Pancreas (tissue), 10 donors: Measurements from ENCODE around the gene MYT1. TPM values are rescaled to one million over a fixed set of nuclear protein-coding genes. Genes with fewer than 3 reads are reported as not detected.

Source experiments
- ATAC-seq, 4 donors: fragments of 200-7000 bp; cut with Tn5 transposase; one replicate each; pipeline versions ENCODE4 v1.8.0 to v1.9.1; 2020; ENCODE audit warnings: mild to moderate bottlenecking in 4 of 4, moderate library complexity in 4 of 4
- DNase-seq, 6 donors: peaks; one replicate each; pipeline ENCODE4 v3.0.0-alpha.2; 2020
- FAIRE-seq: peaks from 2 replicates; lab custom pipeline; 2012; peaks lifted over from hg19 to GRCh38; lab: Jason Lieb, UNC
- H3K27ac ChIP-seq, 4 donors: fragments of 200-600 bp; sonication (generic); 1 replicate in 3 of 4; 2 replicates in 1 of 4; pipeline versions ENCODE4 v1.5.0 to v1.8.0; 2020
- H3K27me3 ChIP-seq, 4 donors: fragments of 200-600 bp; one replicate each; pipeline ENCODE4 v1.8.0; 2021
- H3K36me3 ChIP-seq, 3 donors: fragments of 200-600 bp; sonication (generic) in 1 of 3; one replicate each; pipeline versions ENCODE4 v1.5.0 to v1.8.0; 2020 to 2021
- H3K4me1 ChIP-seq, 3 donors: fragments of 200-600 bp; one replicate each; pipeline ENCODE4 v1.8.0; 2021
- H3K4me3 ChIP-seq, 4 donors: fragments of 200-600 bp; sonication (generic) in 2 of 4; one replicate each; pipeline versions ENCODE4 v1.5.0 to v1.8.0; 2020 to 2021
- H3K9me3 ChIP-seq, 4 donors: fragments of 200-600 bp; one replicate each; pipeline ENCODE4 v1.8.0; 2021
- WGBS, 2 donors: extraction: QIAGEN DNeasy Blood & Tissue Kit; methylation state at CpG; one replicate each; pipeline ENCODE4 v1.1.7; 2013; 5-methylcytosine and 5-hydroxymethylcytosine counted together
- intact Hi-C, 3 donors: fragments of 100-400 bp; cut with DNase I; formaldehyde crosslinking; loops; one replicate each; pipeline versions ENCODE4 v1.11.1 to v1.14.2; 2022
- polyA plus RNA-seq, 2 donors: library from polyadenylated mRNA; stranded (reverse); fragments of 200-250 nt; gene quantifications; one replicate each; pipeline ENCODE4 v1.2.3, GENCODE V29; 2013
- total RNA-seq, 6 donors: library from RNA; stranded (reverse); fragmentation: NEBNext Ultra II Directional in 4 of 6; extraction: Animal tissue kit (Norgen Biotek cat#: 25700) in 4 of 6; gene quantifications; one replicate each; pipeline versions ENCODE4 v1.2.1 to v1.2.4, GENCODE V29; 2021 to 2023
- TF ChIP-seq, protein P1 (sequence below), 4 donors: fragments of 200-600 bp; sonication (generic) in 3 of 4; IDR thresholded peaks; one replicate each; pipeline versions ENCODE4 v1.5.0 to v1.8.0; 2021; ENCODE audit warnings: antibody characterized with exemption in 4 of 4
- donor health status: healthy with polysubstance abuse.
- donor health status: DM: no; HTN: no; CAD: no; lungs with moderate emphysema.
- donor health status: DM: no; HTN: no; CAD: no.
- donor health status: control.
- donor health status: control.
- donor health status: Bipolar disorder and iron deficiency.
- donor health status: DM: yes; HTN: yes; CAD: no.
- donor health status: DM: no; HTN: no; CAD: no.
- donor health status: DM: no; HTN: no; CAD: no.
- donor health status: DM: yes; HTN: yes; CAD: no.

The MYT1 gene
- total and polyA plus RNA-seq, 8 donors, result 0.13 to 5.1 (median 0.52) TPM

DNA sequence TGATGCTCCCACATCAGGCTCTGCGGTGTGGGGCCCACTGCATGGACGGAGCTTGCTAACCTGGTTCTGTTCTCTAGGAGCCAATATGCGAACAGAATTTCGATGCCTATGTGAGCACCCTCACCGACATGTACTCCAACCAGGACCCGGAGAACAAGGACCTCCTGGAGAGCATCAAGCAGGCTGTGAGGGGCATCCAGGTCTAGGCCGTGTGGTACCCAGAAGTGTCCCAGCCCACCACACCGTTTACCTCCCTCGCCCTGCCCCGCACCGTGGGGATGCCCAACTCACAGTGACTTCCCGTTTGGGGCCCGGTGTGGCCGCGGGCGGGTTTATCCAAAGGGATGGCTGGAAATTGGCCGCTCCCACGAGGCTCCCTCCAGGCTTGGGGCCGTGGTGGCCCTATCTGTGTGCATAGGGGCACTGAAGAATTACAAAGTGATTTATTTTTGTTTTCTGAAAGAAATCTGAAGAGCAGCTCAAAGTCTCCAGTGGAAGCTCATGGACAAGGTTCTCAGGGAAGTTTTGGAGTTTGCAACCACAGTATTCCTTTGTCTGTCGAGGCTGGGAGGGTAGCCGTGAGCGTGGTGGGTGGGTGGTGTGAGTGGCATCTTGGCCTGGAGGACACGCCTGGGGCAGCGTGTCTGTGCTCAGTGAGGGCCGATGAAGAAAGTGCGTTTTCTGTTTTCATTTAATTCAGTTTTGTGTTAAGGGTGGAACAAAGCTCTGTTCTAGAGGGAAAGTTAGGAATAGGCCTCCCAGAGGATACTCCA lies 76.2 kb downstream of the MYT1 start:
- FAIRE-seq, result no peak
- peak in 3 of 6 donors; percentile 12 to 54 (median 44) for DNase-seq

DNA sequence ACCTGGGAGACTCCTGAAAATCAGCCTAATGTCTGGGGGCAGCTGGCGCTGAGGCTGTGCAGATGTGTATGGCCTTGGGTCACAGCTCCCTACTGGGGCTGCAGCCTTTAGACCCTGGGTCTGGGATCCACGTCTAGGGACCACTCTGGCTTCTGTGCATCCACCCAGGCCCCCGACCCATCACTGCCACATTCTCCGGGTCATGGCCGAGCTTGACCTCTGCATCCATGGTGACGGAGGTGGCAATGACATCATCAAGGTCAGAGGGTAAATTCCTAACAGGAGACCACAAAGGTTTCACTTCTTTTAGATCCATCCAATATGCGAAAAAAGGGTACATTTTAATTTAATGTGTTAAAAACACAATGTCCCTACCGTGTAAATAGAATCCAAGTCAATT lies 76.8 kb downstream of the MYT1 start:
- no peaks in the 10 kb centered on the region for H3K4me1 ChIP-seq
- H3K36me3 ChIP-seq, result no peaks in the 10 kb centered on the region
- DNase-seq, result no peak
- H3K4me3 ChIP-seq, result no peak overlapping the region
- no peaks in the 10 kb centered on the region for H3K27me3 ChIP-seq
- ATAC-seq, result no peak
- no peak overlapping the region for H3K27ac ChIP-seq
- no peaks in the 10 kb centered on the region for H3K9me3 ChIP-seq
- intact Hi-C loops, result no loop called here
- no peak for FAIRE-seq
- TF ChIP-seq, protein P1, sequence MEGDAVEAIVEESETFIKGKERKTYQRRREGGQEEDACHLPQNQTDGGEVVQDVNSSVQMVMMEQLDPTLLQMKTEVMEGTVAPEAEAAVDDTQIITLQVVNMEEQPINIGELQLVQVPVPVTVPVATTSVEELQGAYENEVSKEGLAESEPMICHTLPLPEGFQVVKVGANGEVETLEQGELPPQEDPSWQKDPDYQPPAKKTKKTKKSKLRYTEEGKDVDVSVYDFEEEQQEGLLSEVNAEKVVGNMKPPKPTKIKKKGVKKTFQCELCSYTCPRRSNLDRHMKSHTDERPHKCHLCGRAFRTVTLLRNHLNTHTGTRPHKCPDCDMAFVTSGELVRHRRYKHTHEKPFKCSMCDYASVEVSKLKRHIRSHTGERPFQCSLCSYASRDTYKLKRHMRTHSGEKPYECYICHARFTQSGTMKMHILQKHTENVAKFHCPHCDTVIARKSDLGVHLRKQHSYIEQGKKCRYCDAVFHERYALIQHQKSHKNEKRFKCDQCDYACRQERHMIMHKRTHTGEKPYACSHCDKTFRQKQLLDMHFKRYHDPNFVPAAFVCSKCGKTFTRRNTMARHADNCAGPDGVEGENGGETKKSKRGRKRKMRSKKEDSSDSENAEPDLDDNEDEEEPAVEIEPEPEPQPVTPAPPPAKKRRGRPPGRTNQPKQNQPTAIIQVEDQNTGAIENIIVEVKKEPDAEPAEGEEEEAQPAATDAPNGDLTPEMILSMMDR (IDR thresholded peaks at IDR 0.05), result no peak
- WGBS, 2 donors, result 66 to 71% methylated on average over 8 of the region's 8 CpGs

More for the DNA sequence above, 76.2 kb downstream of the MYT1 start:
- Histone ChIP-seq H3K36me3 (no peaks in the 10 kb centered on the region), H3K4me3 (no peak overlapping the region), H3K27ac (no peak overlapping the region), H3K27me3 (no peaks in the 10 kb centered on the region), H3K9me3 (no peaks in the 10 kb centered on the region), H3K4me1 (no peaks in the 10 kb centered on the region)
- TF ChIP-seq, protein P1 (IDR thresholded peaks at IDR 0.05), result no peak
- WGBS, 2 donors, result 77 to 87% methylated on average over 26 of the region's 26 CpGs
- intact Hi-C loops, result no loop called here
- ATAC-seq, result no peak

DNA sequence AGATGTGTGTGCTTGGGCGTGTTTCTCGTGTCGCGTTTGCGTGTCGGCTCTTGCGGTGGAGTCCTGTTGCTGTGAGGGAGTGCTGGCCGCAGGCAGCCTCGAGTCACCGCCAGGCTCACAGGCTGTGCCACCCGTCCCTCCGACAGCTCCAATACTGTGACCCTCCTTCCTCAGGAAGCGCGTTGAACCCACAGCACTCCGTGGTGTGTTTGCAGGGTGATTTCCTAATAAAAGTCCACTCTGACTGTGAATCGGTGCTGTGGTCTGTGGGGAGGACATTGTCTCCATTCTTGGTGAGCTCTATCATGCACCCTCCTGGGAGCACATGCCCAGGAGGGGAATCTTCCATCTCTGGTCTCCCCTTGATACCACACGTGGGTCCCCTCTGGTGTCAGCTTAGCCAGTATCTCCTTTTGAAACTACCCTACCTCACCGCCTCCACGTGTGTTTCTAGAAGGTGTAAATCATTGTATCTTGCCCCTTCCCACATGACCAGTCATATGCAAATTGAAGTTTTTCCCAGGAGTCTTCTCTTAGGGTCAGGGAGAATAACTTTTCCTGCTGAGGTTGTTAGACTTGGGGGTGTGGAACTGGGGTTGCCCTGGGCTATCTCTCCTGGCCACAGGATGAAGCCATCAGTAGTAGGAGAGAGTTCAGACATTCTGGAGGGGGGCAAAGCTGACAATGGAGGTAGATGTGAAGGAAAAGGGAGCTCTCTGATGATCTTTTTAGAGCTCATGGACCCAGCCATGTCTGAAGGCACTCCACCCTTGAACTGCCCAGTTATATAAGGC lies 77.9 kb downstream of the MYT1 start:
- TF ChIP-seq, protein P1 (IDR thresholded peaks at IDR 0.05), result no peak
- 76 to 81% methylated on average over 19 of the region's 19 CpGs for WGBS, 2 donors
- Histone ChIP-seq H3K27ac (no peak overlapping the region), H3K36me3 (no peaks in the 10 kb centered on the region), H3K27me3 (no peaks in the 10 kb centered on the region), H3K4me3 (no peak overlapping the region), H3K4me1 (no peaks in the 10 kb centered on the region), H3K9me3 (no peaks in the 10 kb centered on the region)
- ATAC-seq (no peak), DNase-seq (peak in 2 of 6 donors; percentile 1 to 39), FAIRE-seq (no peak)
- intact Hi-C loops, result no loop called here

DNA sequence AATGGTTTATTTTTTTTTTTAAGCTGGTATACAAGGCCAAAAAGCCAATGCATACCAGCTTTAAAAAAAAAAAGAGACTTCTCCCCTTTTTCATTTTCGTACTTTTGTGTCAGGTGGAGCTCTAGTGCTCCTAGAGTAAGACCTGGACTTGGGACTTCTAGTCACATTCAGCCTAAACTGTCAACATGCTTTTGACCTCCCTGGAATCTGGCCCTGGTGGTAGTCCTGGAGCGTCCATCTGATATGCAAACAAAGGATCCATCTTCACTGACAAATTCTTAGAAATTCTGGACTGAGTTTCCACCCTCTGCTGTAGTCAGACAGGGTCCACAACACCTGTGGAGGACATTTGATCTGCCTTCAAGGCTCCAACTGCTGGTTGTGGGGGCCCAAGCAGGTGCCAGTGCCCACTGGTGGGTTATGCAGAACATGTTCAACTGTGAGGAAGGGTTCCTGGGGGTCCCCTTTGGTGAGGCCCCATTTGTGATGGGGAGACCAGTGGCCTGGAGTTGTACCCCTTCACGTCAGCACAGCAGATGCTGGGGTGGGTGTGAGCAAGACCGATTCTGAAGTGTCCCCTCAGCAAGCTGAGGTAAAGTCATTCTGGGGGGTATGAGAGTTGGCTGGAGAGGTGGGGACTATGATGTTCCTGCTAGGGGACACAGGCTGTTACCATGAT lies 78.7 kb downstream of the MYT1 start:
- 57 to 79% methylated on average over 4 of the region's 4 CpGs for WGBS, 2 donors
- Histone ChIP-seq H3K36me3 (no peaks in the 10 kb centered on the region), H3K4me1 (no peaks in the 10 kb centered on the region), H3K4me3 (no peak overlapping the region), H3K9me3 (no peaks in the 10 kb centered on the region), H3K27me3 (no peaks in the 10 kb centered on the region), H3K27ac (no peak overlapping the region)
- FAIRE-seq (no peak), ATAC-seq (no peak), DNase-seq (no peak)
- intact Hi-C loops, result no loop called here
- TF ChIP-seq, protein P1 (IDR thresholded peaks at IDR 0.05), result no peak
